D341Med (cell line): ENCODE measurements around the gene BMI1.

Experiments used
- DNase-seq: peaks from one replicate; pipeline ENCODE4 v3.0.0; 2012; ENCODE audit warnings: low spot score

The BMI1 gene

GRCh38 chr10:22367471-22367870, 46.6 kb downstream of the BMI1 start:
- DNase-seq = no peak

DNA sequence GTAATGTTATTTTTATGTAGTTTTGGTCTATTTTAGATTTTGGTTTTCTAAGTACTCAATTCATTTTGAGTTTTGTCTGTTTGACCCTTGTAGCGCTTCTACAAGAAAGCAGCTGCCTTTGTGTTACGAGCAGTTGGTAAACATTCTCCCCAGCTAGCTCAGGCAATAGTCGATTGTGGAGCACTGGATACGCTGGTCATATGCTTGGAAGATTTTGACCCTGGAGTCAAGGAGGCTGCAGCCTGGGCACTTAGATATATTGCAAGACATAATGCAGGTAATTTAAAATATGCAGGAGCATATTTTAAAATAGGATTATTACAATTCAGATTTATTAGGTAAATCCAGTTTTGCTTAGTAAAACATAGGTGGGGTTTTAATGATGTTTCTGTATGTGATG, 47.5 kb downstream of the BMI1 start:
- no peak for DNase-seq

GRCh38 chr10:22368981-22369380, 48.1 kb downstream of the BMI1 start:
- DNase-seq = no peak

DNA sequence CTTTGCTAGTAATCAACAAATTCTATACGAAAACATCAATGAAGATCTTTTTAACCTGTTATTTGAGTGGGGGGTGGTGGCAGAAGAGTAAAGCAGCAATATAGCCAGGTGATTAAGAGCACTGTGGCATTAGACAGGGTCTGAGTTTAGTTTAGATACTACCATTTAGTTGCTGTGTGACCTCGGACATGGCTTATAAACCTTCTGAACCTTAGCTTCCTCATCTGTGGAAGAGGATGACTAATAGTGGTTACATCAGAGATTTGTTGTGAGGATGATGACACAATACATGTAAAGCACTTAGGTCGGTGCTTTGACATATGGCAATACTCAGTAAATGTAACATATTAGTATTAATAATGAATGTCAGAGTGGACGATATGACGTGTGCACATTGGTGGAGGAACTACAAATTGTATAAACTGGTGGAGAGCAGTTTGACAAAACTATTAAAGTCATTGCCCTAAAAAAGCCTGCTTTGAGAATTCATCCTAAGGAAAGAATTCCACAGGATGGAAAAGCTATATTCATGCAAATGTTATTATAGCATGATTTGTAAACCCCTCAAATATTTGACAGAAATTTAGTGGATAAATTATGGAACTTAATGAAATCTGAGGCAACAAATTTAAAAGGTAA, 48.7 kb downstream of the BMI1 start:
- DNase-seq = no peak

GRCh38 chr10:22370320-22370719, 49.4 kb downstream of the BMI1 start:
- no peak for DNase-seq

DNA sequence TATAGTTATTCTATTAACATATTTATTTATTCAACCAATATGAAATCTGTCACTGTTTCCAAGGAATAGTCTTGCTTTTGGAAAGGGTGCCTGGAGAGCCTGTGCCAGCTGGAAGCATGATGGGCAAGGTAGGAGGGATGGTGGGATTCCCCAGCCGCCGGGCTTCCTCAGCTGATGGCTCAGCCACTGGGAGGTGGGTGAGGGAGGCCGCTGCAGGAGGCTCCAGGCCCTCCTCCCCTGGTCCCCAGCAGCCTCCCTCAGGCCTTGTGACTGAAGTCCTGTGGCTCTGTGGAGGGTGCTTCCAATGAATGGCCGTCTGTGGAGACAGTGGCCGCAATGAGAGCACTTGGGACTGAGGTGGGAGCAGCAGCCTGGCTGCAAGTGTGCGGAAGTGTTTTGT, 51.4 kb downstream of the BMI1 start:
- no peak for DNase-seq

DNA sequence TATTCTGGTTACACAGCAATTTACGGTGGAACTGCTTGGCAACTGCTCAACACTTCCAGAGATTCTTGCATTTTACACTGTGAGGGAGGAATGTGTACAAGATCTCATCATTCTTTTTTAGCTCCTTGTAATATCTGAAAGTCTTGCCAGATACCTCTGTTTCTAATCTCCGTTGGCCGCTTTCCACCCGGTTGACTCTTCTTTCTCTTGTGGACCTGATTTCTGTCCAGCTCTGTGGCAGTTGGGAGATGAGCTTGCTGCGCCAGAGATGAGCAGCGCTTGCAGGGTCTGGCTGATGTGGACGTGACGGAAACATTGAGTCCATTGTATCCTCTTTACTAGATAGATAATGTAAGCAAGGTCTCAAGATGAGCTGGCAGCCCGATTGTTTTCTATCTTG, 52.0 kb downstream of the BMI1 start:
- DNase-seq = no peak

DNA sequence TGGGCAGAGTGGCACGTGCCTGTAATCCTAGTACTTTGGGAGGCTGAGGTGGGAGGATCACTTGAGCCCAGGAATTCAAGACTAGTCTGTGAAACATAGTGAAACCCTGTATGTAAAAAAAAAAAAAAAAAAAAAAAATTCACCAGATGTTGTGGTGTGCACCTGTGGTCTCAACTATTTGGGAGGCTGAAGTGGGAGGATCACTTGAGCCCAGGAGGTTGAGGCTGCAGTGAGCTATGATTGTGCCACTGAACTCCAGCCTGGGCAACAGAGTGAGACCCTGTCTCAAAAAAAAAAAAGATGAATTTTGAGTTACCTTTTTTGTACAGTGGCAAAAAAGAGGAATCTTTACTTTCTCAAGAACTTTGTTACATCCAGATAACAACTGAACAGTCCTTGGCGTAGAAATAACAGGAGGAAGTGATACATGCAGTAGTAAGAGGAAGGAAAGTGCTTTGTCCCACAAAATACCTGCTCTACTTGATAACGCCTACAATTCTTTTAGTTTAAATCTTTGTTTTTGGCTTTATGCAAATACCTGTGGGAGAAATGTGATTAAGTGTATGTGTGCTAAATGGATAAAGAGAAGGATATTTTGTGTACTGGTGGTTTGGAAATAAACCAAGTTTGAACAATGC, 53.7 kb downstream of the BMI1 start:
- no peak for DNase-seq

- DNase-seq = no peak
Observed at GRCh38 chr10:22379059-22379458, 58.2 kb downstream of the BMI1 start.
